DMS153 (cell line): Measurements from ENCODE around the gene SLC11A1.

Experiments
- DNase-seq: peaks from one replicate; lab custom pipeline; 2025; lab: John Stamatoyannopoulos, UW

The SLC11A1 gene, protein sequence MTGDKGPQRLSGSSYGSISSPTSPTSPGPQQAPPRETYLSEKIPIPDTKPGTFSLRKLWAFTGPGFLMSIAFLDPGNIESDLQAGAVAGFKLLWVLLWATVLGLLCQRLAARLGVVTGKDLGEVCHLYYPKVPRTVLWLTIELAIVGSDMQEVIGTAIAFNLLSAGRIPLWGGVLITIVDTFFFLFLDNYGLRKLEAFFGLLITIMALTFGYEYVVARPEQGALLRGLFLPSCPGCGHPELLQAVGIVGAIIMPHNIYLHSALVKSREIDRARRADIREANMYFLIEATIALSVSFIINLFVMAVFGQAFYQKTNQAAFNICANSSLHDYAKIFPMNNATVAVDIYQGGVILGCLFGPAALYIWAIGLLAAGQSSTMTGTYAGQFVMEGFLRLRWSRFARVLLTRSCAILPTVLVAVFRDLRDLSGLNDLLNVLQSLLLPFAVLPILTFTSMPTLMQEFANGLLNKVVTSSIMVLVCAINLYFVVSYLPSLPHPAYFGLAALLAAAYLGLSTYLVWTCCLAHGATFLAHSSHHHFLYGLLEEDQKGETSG

DNA sequence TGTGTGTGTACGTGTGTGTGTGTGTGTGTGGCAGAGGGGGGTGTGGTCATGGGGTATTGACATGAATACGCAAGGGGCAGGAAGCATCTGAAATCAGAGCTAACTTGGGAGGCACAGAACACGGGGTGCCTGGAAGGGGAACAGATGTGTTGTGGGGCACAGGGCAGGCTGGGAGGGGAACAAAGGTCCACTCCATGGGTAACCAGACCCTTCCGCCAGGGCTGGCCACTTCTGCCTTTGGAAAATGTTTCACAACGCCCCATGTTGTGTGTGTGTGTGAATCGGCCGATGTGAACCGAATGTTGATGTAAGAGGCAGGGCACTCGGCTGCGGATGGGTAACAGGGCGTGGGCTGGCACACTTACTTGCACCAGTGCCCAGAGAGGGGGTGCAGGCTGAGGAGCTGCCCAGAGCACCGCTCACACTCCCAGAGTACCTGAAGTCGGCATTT, at the start of gene SLC11A1:
SLC11A1 (plus strand) TSS at position 358 of the 451 bp plus-strand sequence. CDS start 96 bp downstream, outside the sequence.
- DNase-seq: no peak

DNA sequence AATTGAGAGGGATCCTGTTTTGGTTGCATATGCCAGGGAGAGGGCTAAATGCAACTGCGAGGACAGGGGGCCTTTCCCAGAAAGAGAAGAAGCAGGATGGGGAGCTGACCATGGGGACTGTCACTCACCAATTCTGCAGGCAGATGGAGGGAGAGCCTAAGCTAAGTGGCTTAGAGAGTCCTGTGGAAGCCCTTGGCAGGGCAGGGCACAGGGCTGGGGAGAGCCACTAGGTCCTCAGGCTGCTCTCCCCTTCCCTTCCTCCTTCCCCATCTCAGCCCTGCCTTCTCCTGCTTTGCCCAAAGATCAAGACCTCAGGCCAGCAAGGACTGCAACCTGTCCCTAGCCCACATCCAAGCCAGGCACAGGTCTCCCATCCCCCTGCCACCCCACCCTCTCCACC, 49.8 kb upstream of the SLC11A1 start:
- DNase-seq: no peak

DNA sequence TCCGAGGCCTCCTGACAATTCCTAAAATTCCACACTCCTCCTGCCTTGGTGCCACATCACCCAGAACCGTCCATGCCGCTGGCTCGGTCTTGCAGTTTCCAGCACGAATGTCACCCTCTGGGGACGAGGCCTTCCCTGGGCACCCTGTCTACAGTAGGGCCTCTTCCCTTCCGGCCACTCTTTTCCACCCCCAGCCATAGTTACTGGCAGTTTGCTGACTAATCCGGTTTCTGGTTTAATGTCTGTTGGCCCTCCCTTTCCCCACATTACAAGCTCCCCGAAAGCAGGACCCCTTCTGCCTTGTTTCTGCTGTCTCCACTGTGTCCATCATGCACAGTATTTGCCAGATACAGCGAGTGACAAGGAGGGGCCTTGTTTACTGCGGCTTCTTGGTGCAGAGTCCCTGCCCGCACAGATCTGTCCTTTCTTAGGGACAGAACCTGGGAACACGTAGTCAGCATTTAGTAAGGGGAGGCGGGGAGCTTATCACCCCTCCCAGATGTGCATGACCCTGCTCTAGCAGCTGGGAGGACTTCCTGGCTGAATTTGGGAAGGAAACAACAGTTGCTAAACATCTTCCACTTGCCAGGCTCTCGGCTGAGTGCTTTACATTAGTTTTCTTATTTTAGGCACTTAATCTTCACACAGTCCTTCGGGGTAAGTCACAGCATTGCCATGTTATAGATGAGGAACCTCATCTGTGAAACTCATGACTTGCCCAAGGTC, 49.0 kb upstream of the SLC11A1 start:
- no peak for DNase-seq

DNA sequence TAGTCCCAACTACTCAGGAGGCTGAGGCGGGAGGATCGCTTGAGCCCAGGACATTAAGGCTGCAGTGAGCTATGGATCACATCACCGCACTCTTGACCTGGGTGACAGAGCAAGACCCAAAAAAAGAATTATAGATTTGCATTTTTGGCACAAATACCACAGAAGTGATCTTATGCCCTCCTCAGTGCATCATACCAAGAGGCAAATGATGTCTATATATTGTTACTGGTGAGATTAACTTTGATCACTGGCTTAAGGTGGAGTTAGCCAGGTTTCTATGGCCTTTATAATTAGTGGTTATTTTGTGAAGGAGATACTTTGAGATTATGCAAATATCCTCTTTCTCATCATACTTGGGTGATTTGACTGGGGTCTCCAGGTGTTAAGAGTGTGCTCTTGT, 47.5 kb upstream of the SLC11A1 start:
- no peak for DNase-seq

DNA sequence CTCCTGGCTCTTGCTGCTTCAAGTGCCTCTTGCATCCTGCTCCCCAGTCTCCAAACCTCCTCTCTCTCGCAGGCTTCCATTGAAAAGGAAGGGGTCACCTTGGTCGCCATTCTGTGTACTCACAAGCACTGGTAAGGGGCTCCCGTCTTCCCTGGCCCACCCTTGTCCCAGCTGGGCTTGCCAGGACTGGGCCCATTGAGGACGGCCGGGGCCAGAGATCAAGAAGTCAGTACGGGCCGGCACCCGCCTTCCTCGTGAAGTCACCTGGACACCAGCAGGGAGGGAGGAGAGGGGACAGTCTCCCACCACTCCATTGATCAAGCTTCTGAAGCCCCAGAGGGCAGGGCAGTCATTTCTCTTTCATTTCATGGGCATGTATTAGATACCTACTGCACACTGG, 41.4 kb upstream of the SLC11A1 start:
- DNase-seq: no peak

DNA sequence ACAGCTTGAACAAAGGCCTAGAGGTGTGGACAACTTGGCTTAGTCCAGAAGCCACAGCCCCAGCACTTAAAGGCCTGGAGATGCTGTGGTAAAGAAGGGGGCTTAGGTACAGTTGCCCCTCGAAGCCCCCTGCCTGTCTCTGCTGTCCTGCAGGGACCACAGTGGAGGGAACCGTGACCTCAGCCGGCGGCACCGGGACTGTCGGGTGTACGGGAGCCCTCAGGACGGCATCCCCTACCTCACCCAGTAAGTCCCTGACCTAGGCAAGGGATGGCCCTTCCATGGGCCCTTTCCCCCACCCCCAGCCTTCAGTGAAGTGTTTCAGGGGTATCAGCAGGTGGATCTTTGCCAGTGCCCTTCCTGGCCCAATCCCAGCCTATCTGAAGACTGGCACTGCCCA, 40.7 kb upstream of the SLC11A1 start:
- DNase-seq: no peak

DNA sequence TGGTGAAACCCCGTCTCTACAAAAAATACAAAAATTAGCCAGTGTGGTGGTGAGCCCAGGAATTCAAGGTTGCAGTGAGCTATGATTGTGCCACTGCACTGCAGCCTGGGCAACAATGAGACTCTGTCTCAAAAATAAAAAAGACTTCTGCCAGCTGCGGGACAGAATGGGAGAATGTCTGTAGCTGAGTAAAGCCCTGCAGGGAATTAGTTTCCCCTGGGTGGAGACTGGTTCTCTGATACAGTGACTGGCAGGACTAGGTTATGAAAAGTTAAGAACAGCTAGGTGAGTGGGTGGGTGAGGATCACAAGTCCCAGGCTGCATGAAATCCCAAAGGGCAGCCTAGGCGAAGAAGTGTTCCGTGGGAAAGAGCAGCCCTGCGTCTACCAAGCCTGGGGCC, 39.2 kb upstream of the SLC11A1 start:
- no peak for DNase-seq

DNA sequence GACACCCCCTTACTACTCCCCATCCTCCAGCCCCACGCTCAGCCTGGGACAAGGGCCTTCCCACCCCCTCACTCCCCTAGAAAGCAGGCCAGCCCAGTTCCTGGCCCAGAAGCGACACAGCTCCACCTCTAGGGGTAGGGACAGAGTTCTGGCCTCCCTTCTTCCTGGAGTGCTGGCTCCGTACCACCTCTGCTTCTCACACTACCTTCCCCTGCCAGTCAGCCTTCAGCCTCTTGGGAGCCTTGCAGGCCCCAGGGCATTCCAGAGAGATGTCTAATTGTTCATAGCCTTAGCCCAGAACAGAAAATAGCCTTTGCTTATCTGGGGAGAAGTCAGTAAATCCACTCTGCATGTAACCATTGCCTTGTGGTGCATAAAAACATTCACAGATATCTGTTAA, 38.5 kb upstream of the SLC11A1 start:
- no peak for DNase-seq

DNA sequence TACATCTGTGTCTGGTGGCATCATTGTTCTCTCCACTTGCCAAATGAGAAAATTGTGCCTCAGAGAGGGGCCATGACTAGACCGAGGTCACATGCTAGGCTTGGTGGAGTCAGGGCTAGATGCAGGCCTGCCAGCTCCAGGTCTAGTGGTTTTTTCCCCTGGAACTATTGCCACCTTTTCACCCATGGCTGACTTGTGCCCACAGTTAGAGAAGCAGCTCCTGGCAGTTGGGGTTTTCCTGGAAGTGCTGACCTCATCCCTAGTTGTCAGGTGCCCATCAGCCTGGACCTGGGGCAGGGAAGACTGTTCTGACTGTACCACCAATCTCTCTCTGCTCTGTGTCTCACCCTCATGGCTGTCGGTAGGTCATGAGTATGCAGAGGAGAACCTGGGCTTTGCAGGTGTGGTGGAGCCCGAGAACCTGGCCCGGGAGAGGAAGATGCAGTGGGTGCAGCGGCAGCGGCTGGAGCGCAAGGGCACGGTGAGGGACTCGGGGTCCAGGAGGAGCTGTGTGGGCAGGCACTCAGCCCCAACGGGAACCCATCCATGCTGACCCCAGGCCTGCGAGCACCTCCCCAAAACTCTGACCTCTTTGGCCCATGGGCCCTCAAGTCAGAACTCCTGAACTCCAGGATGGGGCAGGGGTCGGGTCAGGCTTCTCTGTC, 37.9 kb upstream of the SLC11A1 start:
- DNase-seq: no peak

DNA sequence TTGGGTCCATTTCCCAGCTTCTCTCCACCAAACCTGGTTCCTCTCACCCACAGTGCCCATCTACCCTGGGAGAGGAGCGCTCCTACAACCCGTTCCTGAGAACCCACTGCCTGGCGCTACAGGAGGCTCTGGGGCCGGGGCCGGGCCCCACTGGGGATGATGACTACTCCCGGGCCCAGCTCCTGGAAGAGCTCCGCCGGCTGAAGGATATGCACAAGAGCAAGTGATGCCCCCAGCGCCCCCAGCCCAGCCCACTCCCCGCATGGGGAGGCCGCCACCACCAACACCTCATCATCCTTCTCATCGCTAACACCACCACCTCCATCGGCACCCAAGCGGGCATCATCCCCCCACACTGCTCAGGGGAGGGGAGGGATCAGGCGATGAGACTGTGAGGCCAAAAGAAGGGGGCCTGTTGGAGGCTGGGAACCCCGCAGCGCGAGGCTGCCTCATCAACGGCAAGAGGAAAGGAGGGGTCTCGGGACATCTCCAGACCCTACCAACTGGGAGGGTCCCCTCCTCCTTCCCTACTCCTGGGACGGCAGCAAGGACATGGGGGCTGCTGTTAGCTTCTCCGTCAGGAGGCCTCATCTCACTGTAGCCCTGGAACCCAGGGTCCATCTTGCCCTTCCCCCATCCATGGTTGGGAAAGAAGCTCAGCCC, 37.2 kb upstream of the SLC11A1 start:
- DNase-seq: no peak

DNA sequence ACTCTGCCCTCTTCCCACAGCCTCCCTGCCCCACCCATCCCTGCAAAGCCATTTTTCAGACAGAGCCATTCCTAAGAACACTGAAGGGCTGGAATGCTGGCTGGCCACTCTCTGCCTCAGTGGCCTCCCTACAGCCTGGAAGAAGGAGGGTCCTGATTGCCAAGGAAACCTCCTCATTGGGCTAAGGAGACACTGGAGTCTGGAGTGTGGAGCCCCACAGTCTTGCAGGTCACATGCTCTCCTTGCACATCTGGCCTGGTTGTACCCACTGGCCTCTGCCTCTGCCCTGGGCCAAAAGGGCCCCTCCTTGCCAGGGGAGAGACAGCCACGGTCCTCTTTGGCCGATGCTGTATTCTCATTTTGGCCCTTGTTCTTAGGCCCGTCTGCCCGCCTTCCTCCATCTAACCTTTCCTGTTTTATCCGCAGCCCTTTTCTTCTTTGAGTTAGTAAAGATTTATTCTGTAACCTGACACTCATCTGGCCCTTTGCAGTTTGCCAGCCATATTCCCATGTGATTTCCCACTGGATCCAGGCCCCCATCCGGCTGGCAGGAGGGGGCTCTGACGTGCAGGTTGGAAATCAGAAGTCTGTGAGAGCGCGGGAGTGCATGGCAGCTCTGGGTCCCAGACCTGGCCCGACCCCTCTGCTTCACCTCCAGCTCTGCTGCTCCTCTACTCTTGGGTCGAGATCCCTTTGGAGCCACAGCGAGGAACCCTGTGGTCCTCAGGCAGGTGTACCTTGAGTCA, 36.4 kb upstream of the SLC11A1 start:
- DNase-seq: peak; percentile 32

DNA sequence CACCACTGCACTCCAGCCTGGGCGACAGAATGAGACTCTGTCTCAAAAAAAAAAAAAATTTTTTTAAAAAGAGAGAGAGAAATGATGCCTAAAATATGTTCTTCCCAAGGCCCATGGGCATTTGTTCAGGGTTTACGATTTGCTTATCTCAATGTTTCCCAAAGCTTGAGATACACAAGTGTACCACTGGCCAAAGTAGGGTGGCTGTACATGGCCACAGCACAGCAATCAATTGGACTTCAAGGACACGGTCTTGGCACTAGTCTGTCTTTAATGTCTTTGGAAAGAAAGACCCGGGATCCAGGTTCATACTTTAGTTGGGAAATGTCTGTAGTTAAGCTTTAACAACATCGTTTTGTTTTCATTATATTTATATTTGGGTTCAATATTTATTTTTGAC, 34.9 kb upstream of the SLC11A1 start:
- no peak for DNase-seq

DNA sequence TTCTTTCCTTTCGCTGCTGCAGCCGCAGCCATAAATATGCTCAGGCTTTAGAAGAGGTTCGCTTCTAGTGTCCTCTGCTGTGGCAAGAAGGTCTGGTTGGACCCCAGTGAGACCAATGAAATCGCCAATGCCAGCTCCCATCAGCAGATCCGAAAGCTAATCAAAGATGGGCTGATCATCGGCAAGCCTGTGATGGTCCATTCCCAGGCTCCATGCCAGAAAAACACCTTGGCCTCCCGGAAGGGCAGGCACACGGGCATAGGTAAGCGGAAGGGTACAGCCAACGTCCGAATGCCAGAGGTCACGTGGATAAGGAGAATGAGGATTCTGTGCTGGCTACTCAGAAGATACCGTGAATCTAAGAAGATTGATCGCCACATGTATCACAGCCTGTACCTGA, 28.0 kb upstream of the SLC11A1 start:
- DNase-seq: no peak

DNA sequence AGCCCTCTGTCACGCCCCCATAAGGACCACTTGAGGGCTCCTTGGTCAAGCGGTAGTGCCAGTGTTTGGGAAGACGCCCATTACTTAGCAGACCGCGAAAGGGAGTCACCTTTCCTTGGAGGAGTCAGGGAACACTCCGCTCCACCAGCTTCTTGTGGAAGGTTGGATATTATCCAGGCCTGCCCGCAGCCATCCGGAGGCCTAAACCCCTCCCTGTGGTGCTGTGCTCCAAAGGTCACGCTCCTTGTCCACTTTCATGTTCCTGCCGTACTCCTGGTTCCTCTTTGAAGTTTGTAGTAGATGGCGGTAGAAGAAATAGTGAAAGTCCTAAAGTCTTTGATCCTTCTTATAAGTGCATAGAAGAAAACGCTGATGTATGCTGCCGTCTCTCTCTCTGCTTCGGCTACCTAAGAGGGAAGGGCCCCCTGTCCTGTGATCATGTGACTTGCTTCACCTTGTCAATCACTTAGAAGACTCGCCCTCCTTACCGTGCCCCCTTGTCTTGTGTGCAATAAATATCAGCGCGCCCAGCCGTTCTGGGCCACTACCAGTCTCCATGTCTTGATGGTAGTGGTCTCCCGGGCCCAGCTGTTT, 27.1 kb upstream of the SLC11A1 start:
- no peak for DNase-seq

DNA sequence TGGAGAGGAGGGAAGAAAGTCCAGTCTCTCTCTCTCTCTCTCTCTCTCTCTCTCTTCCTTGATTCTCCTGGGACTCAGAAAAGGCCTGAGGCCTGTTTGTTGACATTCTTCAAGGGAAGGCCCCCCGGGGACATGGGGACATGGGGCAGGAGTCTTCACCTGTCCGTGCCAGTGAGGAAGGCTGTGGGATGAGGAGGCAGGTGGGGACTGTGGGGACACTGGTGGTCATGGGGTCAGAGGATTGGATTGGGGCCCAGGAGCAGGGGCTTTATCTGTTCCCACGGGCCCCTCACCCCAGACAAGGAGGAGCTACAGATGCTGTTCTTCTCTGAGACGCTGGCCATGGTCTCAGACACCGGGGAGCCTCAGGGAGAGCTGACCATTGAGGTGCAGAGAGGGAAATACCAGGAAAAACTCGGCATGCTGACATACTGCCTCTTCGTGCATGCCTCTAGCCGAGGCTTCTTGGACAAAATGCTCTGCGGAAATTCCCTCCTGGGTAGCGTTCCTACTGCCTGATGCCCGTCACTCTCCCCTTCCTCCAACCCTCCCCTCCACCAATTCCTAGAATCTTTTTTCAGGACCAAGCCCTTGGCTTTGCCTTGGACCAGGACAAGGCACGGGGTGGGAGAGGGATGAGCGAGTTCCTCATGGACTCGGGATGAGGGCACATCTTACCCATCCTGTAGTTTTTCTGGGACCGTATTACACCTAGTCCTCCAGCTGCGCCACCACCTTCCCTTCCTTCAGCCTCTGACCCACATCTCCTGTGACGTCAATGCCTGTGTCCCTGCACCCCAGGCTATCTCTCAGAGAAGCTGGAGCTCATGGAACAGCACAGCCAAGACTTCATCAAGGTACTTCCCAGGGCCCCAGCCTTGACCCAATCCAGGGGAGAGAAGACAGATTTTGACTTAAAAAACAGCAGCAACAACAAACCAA, 24.6 kb upstream of the SLC11A1 start:
- no peak for DNase-seq

DNA sequence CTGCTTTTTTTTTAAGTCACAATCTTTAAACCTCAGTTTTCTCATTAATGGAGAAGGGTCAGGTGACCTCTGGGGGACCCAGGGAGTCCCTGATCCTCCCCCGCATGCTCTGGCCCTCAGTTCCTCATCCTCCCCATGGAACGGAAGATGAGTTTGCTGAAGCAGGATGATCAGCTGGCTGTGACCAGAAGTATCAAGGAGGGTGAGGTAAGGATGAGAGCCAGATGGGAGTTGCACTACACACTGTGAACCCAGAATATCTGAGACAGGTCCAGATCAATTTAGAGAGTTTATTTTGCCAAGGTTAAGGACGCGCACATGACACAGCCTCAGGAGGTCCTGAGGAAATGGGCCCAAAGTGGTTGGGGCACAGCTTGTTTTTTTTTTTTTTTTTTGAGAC, 21.6 kb upstream of the SLC11A1 start:
- DNase-seq: no peak

DNA sequence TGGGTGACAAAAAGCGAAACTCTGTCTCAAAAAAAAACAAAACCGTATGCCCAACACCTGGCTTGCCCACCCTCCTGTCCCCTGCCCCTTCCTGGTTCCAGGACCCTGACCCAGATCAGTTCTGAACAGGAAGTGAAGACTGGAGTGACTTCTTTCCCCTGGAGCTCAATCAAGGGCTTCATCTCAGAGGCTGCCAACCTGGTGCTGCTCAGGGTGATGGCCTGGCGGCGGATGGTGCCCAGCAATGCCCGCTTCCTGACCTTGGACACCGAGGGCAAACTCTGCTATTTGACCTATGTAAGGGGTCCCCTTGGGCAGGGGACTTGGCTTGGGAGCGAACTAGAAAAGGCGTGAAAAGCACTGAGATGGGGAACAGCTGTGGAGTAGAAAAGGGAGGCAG, 19.5 kb upstream of the SLC11A1 start:
- DNase-seq: no peak

DNA sequence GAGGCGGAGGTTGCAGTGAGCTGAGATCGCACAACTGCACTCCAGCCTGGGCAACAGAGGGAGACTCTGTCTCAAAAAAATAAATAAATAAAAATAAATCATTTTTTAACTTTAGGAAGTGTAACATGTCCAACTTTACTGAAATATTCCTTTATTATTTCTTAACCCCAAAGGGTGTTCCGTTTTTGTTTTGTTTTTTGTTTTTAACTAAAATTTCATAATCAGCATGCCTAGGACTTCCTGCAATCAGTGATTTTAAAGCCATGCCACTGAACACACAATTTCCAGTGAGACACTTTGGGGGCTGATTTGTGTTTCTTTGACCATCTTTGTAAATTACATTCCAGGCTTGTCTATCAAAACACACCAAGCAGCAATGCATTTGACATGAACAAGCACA, 18.3 kb upstream of the SLC11A1 start:
- DNase-seq: no peak

DNA sequence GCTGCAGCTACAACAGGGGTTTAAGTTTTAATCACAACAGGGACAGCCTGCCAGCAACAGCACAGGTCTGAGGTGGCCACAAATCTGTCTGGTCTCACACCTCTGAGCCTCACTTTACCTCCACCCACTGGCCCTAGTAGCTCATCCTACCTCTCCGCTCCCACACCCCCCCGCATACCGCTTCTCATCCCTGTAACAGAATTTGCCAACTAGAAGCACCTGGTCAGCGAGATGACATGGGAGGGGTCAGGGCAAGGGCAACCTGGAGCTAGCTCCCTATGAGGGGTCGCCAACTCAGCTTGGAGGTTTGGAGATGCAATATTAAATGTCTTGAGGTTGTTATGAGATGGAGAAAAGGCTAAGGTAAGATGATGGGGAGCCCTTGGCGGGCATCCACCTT, 17.9 kb upstream of the SLC11A1 start:
- no peak for DNase-seq
